ENCODE results near the gene FRMPD1.

The FRMPD1 gene

DNA sequence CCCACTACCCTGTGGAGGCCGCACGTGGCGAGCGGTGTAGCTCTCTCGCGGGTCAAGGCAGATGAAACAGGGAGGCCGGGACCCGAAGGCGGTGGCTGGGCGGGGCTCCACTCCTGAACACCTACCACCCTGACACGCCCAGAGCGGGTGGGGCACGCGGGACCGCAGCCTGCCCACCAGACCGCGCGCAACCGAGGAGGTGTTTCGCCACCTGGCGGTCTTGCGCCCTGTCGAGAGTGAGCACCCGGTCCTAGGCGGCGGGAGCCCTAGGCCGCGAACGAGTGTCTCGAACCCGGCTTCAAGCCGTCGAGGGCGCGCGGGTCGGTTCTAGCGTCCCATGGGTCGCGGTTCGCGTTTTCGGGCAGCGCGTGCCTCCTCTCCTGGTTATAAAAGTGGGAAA is 136.3 kb downstream of the FRMPD1 start:
- Histone ChIP-seq H3K27me3 (ENCODE audit: insufficient read depth, low read length) (no peaks in the 10 kb centered on the region), H3F3A (ENCODE audit: insufficient read depth, low read length) (no peaks in the 10 kb centered on the region), H3K27ac (ENCODE audit: low read depth, low read length, poor library complexity, severe bottlenecking) (no peak overlapping the region), H2AFZ (ENCODE audit: low read length) (no peak overlapping the region), H3K79me2 (ENCODE audit: insufficient read depth, low read length) (peaks cover 23% of the 10 kb centered on the region), H3K4me3 (ENCODE audit: low read depth, low read length, poor library complexity, severe bottlenecking) (no peak overlapping the region), H3K9me3 (ENCODE audit: low read length) (no peaks in the 10 kb centered on the region), H3K4me2 (ENCODE audit: low read length) (no peak overlapping the region), H3K9me2 (ENCODE audit: low read depth, low read length) (no peaks in the 10 kb centered on the region), H3K36me3 (ENCODE audit: insufficient read depth, low read length) (peaks cover 18% of the 10 kb centered on the region), H4K20me1 (ENCODE audit: insufficient read depth, low read length) (no peaks in the 10 kb centered on the region), H3K4me1 (ENCODE audit: insufficient read depth, low read length, severe bottlenecking) (peaks cover 26% of the 10 kb centered on the region), H3K9ac (ENCODE audit: low read length) (no peak overlapping the region)
- TF ChIP-seq EZH2 (IDR thresholded peaks at IDR 0.05; ENCODE audit: borderline replicate concordance, low read length) (no peak), CTCF (IDR thresholded peaks at IDR 0.05; ENCODE audit: low read length) (no peak)

DNA sequence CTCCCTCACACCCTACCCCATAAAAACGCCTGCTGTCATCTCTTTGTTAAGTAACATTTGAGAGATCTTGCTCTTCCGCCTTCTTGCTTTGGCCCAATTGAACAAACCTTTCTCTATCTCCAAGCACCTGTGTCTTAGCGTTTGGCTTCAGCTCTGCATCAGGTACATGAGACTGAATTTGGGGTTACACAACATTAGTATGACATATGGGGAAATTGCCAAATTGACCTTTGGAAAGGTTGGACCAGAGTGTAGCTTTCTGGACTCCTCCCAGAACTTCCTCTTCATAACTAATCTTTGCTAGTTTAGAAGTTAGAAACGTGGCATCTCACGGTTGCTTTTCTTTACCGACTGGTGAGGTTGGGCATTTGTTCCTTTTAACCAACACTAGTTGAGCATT is 137.6 kb downstream of the FRMPD1 start:
- Histone ChIP-seq H3K79me2 (ENCODE audit: insufficient read depth, low read length) (peaks cover 14% of the 10 kb centered on the region), H3K9me2 (ENCODE audit: low read depth, low read length) (no peaks in the 10 kb centered on the region), H3K36me3 (ENCODE audit: insufficient read depth, low read length) (peaks cover 5% of the 10 kb centered on the region)

GRCh38 chr9:37790096-37790495 is 139.3 kb downstream of the FRMPD1 start:
- Histone ChIP-seq H4K20me1 (ENCODE audit: insufficient read depth, low read length) (no peaks in the 10 kb centered on the region), H3K27ac (ENCODE audit: low read depth, low read length, poor library complexity, severe bottlenecking) (no peak overlapping the region), H3K79me2 (ENCODE audit: insufficient read depth, low read length) (no peaks in the 10 kb centered on the region), H3K27me3 (ENCODE audit: insufficient read depth, low read length) (no peaks in the 10 kb centered on the region), H3K9me2 (ENCODE audit: low read depth, low read length) (no peaks in the 10 kb centered on the region), H3K4me2 (ENCODE audit: low read length) (no peak overlapping the region), H3K4me1 (ENCODE audit: insufficient read depth, low read length, severe bottlenecking) (peaks cover 4% of the 10 kb centered on the region), H3F3A (ENCODE audit: insufficient read depth, low read length) (no peaks in the 10 kb centered on the region), H3K9ac (ENCODE audit: low read length) (no peak overlapping the region), H3K4me3 (ENCODE audit: low read depth, low read length, poor library complexity, severe bottlenecking) (no peak overlapping the region), H3K9me3 (ENCODE audit: low read length) (no peaks in the 10 kb centered on the region), H2AFZ (ENCODE audit: low read length) (no peak overlapping the region), H3K36me3 (ENCODE audit: insufficient read depth, low read length) (peaks cover 4% of the 10 kb centered on the region; the same call in 1 of the 2 replicates)
- TF ChIP-seq CTCF (IDR thresholded peaks at IDR 0.05; ENCODE audit: low read length) (no peak), EZH2 (IDR thresholded peaks at IDR 0.05; ENCODE audit: borderline replicate concordance, low read length) (no peak)

More for the DNA sequence above, 137.6 kb downstream of the FRMPD1 start:
- Histone ChIP-seq H3F3A (ENCODE audit: insufficient read depth, low read length) (no peaks in the 10 kb centered on the region), H3K9ac (ENCODE audit: low read length) (no peak overlapping the region), H3K4me1 (ENCODE audit: insufficient read depth, low read length, severe bottlenecking) (peaks cover 14% of the 10 kb centered on the region), H3K4me2 (ENCODE audit: low read length) (no peak overlapping the region), H3K4me3 (ENCODE audit: low read depth, low read length, poor library complexity, severe bottlenecking) (no peak overlapping the region), H4K20me1 (ENCODE audit: insufficient read depth, low read length) (no peaks in the 10 kb centered on the region), H3K27ac (ENCODE audit: low read depth, low read length, poor library complexity, severe bottlenecking) (no peak overlapping the region), H3K27me3 (ENCODE audit: insufficient read depth, low read length) (no peaks in the 10 kb centered on the region), H2AFZ (ENCODE audit: low read length) (no peak overlapping the region), H3K9me3 (ENCODE audit: low read length) (no peaks in the 10 kb centered on the region)
- TF ChIP-seq EZH2 (IDR thresholded peaks at IDR 0.05; ENCODE audit: borderline replicate concordance, low read length) (no peak), CTCF (IDR thresholded peaks at IDR 0.05; ENCODE audit: low read length) (no peak)

Data from OCI-LY1 (cell line).